GM19351 (cell line): ENCODE data around the gene NUP98.
"Not testable (repeated sequence)": the region's sequence is repeated elsewhere in the genome, so short reads cannot be mapped to it uniquely, and the experiment has no call there.

Experiments used
- ATAC-seq: cut with Tn5 transposase; IDR thresholded peaks from one replicate; pipeline ENCODE4 v1.9.1; 2021; ENCODE audit warnings: mild to moderate bottlenecking, moderate library complexity; ENCODE audit not compliant: unreplicated experiment

Gene NUP98

GRCh38 chr11:3827434-3828186 lies 30.3 kb upstream of the NUP98 start:
- no peak for ATAC-seq

GRCh38 chr11:3826721-3827120 lies 29.4 kb upstream of the NUP98 start:
- no peak for ATAC-seq

- no peak for ATAC-seq
Measured at GRCh38 chr11:3825473-3826154, 28.3 kb upstream of the NUP98 start.

- peak; percentile 90 for ATAC-seq
Measured at GRCh38 chr11:3824714-3825472, 27.5 kb upstream of the NUP98 start.

GRCh38 chr11:3823762-3824506 lies 26.6 kb upstream of the NUP98 start:
- ATAC-seq = no peak

- no peak for ATAC-seq
Measured at GRCh38 chr11:3823303-3823702, 25.9 kb upstream of the NUP98 start.

- ATAC-seq = no peak
Measured at GRCh38 chr11:3822312-3822711, 25.0 kb upstream of the NUP98 start.

- ATAC-seq = no peak
Measured at GRCh38 chr11:3820971-3821370, 23.6 kb upstream of the NUP98 start.

- ATAC-seq = no peak
Measured at GRCh38 chr11:3817181-3817800, 19.9 kb upstream of the NUP98 start.

GRCh38 chr11:3816673-3817072 lies 19.3 kb upstream of the NUP98 start:
- ATAC-seq = no peak

- ATAC-seq = no peak
Measured at GRCh38 chr11:3815845-3816244, 18.5 kb upstream of the NUP98 start.

GRCh38 chr11:3814832-3815231 lies 17.5 kb upstream of the NUP98 start:
- ATAC-seq = not testable (repeated sequence)

- no peak for ATAC-seq
Measured at GRCh38 chr11:3810951-3811350, 13.6 kb upstream of the NUP98 start.

- no peak for ATAC-seq
Measured at GRCh38 chr11:3810446-3810845, 13.1 kb upstream of the NUP98 start.

GRCh38 chr11:3809624-3809928 lies 12.2 kb upstream of the NUP98 start:
- no peak for ATAC-seq

- peak; percentile 82 for ATAC-seq
Measured at GRCh38 chr11:3808861-3809623, 11.7 kb upstream of the NUP98 start.

GRCh38 chr11:3807909-3808860 lies 10.8 kb upstream of the NUP98 start, which contains the start of gene PGAP2:
TSS of gene PGAP2 (plus strand) at chr11:3808560. CDS start at chr11:3811260, 2,700 bp downstream.
- ATAC-seq = peak; percentile 65

- no peak for ATAC-seq
Measured at GRCh38 chr11:3803726-3804495, 6.6 kb upstream of the NUP98 start.
